Measurements from ENCODE around the gene KRT20. TPM values are rescaled to one million over a fixed set of nuclear protein-coding genes. Genes with fewer than 3 reads are reported as not detected.

Gene KRT20
- total RNA-seq, 1 experiment from 2014 or later, result not detected

- Histone ChIP-seq H3K36me3 (ENCODE audit: low read depth) (peaks cover 3% of the 10 kb centered on the region; the same call in 1 of the 2 replicates), H3K79me2 (ENCODE audit: low read depth) (no peaks in the 10 kb centered on the region), H2AFZ (no peak overlapping the region), H3K4me1 (replicated peaks; ENCODE audit: insufficient read depth) (no peaks in the 10 kb centered on the region), H3K9me3 (ENCODE audit: insufficient read depth, low read depth) (no peaks in the 10 kb centered on the region), H3F3A (ENCODE audit: insufficient read depth, low read depth) (no peaks in the 10 kb centered on the region), H4K20me1 (ENCODE audit: insufficient read depth) (no peaks in the 10 kb centered on the region), H3K9me2 (ENCODE audit: insufficient read depth) (no peaks in the 10 kb centered on the region), H3K27ac (no peak overlapping the region), H3K4me2 (no peak overlapping the region), H3K4me3 (no peak overlapping the region), H3K27me3 (ENCODE audit: insufficient read depth, low read depth) (no peaks in the 10 kb centered on the region)
- CTCF ChIA-PET, result no interaction called here
- POLR2A ChIA-PET (ENCODE audit: unreplicated experiment), result no interaction called here
- TF ChIP-seq EZH2 (IDR thresholded peaks at IDR 0.05; ENCODE audit: low read depth) (no peak), CTCF (conservative IDR thresholded peaks at IDR 0.05) (no peak)
- BruUV-seq (replicated peaks), result no TSS peak
- intact Hi-C loops (cut with micrococcal nuclease; ENCODE audit: unreplicated experiment), result no loop called here
- DNase-seq, result no peak
Measured at GRCh38 chr17:40839194-40839593, 45.8 kb downstream of the KRT20 start.

GRCh38 chr17:40836020-40836419 lies 49.0 kb downstream of the KRT20 start:
- CTCF ChIA-PET, result no interaction called here
- POLR2A ChIA-PET (ENCODE audit: unreplicated experiment), result no interaction called here
- BruUV-seq (replicated peaks), result no TSS peak

GRCh38 chr17:40833882-40834281 lies 51.2 kb downstream of the KRT20 start:
- H4K20me1 ChIP-seq (ENCODE audit: insufficient read depth), result no peaks in the 10 kb centered on the region
- H3K9me3 ChIP-seq (ENCODE audit: insufficient read depth, low read depth), result no peaks in the 10 kb centered on the region
- no peak overlapping the region for H3K4me3 ChIP-seq
- H3K4me1 ChIP-seq (replicated peaks; ENCODE audit: insufficient read depth), result no peaks in the 10 kb centered on the region
- H3K36me3 ChIP-seq (ENCODE audit: low read depth), result peaks cover 3% of the 10 kb centered on the region; the same call in 1 of the 2 replicates
- H3K27me3 ChIP-seq (ENCODE audit: insufficient read depth, low read depth), result no peaks in the 10 kb centered on the region
- no peaks in the 10 kb centered on the region for H3K9me2 ChIP-seq (ENCODE audit: insufficient read depth)
- no peaks in the 10 kb centered on the region for H3K79me2 ChIP-seq (ENCODE audit: low read depth)
- 0 out of 2 replicates have a peak, but pooled peaks cover 3% of the 10 kb centered on the region for H3F3A ChIP-seq (ENCODE audit: insufficient read depth, low read depth)
- no TSS peak for BruUV-seq (replicated peaks)
- ChIA-PET CTCF (no interaction called here), POLR2A (ENCODE audit: unreplicated experiment) (no interaction called here)
- intact Hi-C loops (cut with micrococcal nuclease; ENCODE audit: unreplicated experiment), result no loop called here
- no peak overlapping the region for H3K4me2 ChIP-seq
- no peak overlapping the region for H2AFZ ChIP-seq
- no peak overlapping the region for H3K27ac ChIP-seq
- DNase-seq, result no peak
- no peak for TF ChIP-seq EZH2 (IDR thresholded peaks at IDR 0.05; ENCODE audit: low read depth)
- no peak for TF ChIP-seq CTCF (conservative IDR thresholded peaks at IDR 0.05)

More at GRCh38 chr17:40836020-40836419, 49.0 kb downstream of the KRT20 start:
- no peaks in the 10 kb centered on the region for H4K20me1 ChIP-seq (ENCODE audit: insufficient read depth)
- no peak overlapping the region for H3K4me2 ChIP-seq
- H3F3A ChIP-seq (ENCODE audit: insufficient read depth, low read depth), result 0 out of 2 replicates have a peak, but pooled peaks cover 3% of the 10 kb centered on the region
- H3K4me1 ChIP-seq (replicated peaks; ENCODE audit: insufficient read depth), result no peaks in the 10 kb centered on the region
- DNase-seq, result no peak
- no peaks in the 10 kb centered on the region for H3K9me2 ChIP-seq (ENCODE audit: insufficient read depth)
- peaks cover 3% of the 10 kb centered on the region; the same call in 1 of the 2 replicates for H3K36me3 ChIP-seq (ENCODE audit: low read depth)
- no peak overlapping the region for H2AFZ ChIP-seq
- H3K9me3 ChIP-seq (ENCODE audit: insufficient read depth, low read depth), result no peaks in the 10 kb centered on the region
- no peaks in the 10 kb centered on the region for H3K79me2 ChIP-seq (ENCODE audit: low read depth)
- no peaks in the 10 kb centered on the region for H3K27me3 ChIP-seq (ENCODE audit: insufficient read depth, low read depth)
- no peak overlapping the region for H3K4me3 ChIP-seq
- intact Hi-C loops (cut with micrococcal nuclease; ENCODE audit: unreplicated experiment), result no loop called here
- TF ChIP-seq EZH2 (IDR thresholded peaks at IDR 0.05; ENCODE audit: low read depth) (no peak), CTCF (conservative IDR thresholded peaks at IDR 0.05) (no peak)
- H3K27ac ChIP-seq, result no peak overlapping the region

Data from PC-9 (cell line).